Mesendoderm (in vitro differentiated cells): ENCODE results near the gene PLPP7.

Source experiments
- DNase-seq: peaks from one replicate; pipeline ENCODE4 v3.0.0; 2013
- H2AK5ac ChIP-seq: 2 replicates; pipeline ENCODE4 v1.6.1; 2013; ENCODE audit warnings: low read length, inconsistent platforms
- H2BK120ac ChIP-seq: 2 replicates; pipeline ENCODE4 v1.6.1; 2013; ENCODE audit warnings: low read depth, mild to moderate bottlenecking, low read length, moderate library complexity, mixed read lengths
- H2BK15ac ChIP-seq: replicated peaks from 2 replicates; pipeline ENCODE4 v1.6.1; 2013; ENCODE audit warnings: low read depth, mild to moderate bottlenecking, moderate library complexity
- H2BK5ac ChIP-seq: 2 replicates; pipeline ENCODE4 v1.6.1; 2013; ENCODE audit warnings: low read length, inconsistent platforms
- H3K18ac ChIP-seq: 2 replicates; pipeline ENCODE4 v1.6.1; 2013; ENCODE audit warnings: mild to moderate bottlenecking, low read length, mixed read lengths
- H3K23ac ChIP-seq: one replicate; pipeline ENCODE4 v1.6.1; 2013; ENCODE audit warnings: low read length
- H3K27ac ChIP-seq: 2 replicates; pipeline ENCODE4 v1.5.1; 2013; ENCODE audit warnings: low read depth, mild to moderate bottlenecking, inconsistent platforms, low read length, moderate library complexity
- H3K27me3 ChIP-seq: 2 replicates; pipeline ENCODE4 v1.6.1; 2013; ENCODE audit warnings: low read length, control low read depth, mild to moderate bottlenecking, inconsistent platforms; ENCODE audit not compliant: insufficient read depth, poor library complexity
- H3K36me3 ChIP-seq: 2 replicates; pipeline ENCODE4 v1.6.1; 2013; ENCODE audit warnings: low read length, inconsistent platforms; ENCODE audit not compliant: control insufficient read depth, insufficient read depth
- H3K4ac ChIP-seq: one replicate; pipeline ENCODE4 v1.6.1; 2013; ENCODE audit warnings: low read depth, mild to moderate bottlenecking, low read length, moderate library complexity
- H3K4me1 ChIP-seq: 2 replicates; pipeline ENCODE4 v1.6.1; 2013; ENCODE audit warnings: low read depth, low read length, inconsistent platforms; ENCODE audit not compliant: control insufficient read depth
- H3K4me2 ChIP-seq: 2 replicates; pipeline ENCODE4 v1.6.1; 2013; ENCODE audit warnings: low read length
- H3K4me3 ChIP-seq: 2 replicates; pipeline ENCODE4 v1.5.1; 2013; ENCODE audit warnings: mild to moderate bottlenecking, low read length
- H3K56ac ChIP-seq: one replicate; pipeline ENCODE4 v1.6.1; 2013; ENCODE audit warnings: low read length
- H3K79me1 ChIP-seq: 2 replicates; pipeline ENCODE4 v1.6.1; 2013; ENCODE audit warnings: low read length, inconsistent platforms
- H3K79me2 ChIP-seq: 2 replicates; pipeline ENCODE4 v1.6.1; 2013; ENCODE audit warnings: mild to moderate bottlenecking, low read length; ENCODE audit not compliant: control insufficient read depth, insufficient read depth
- H3K9ac ChIP-seq: 2 replicates; pipeline ENCODE4 v1.6.1; 2013; ENCODE audit warnings: low read length, inconsistent platforms
- H4K5ac ChIP-seq: one replicate; pipeline ENCODE4 v1.6.1; 2013; ENCODE audit warnings: low read length
- H4K8ac ChIP-seq: one replicate; pipeline ENCODE4 v1.6.1; 2013; ENCODE audit warnings: low read depth, mild to moderate bottlenecking, control low read depth, low read length, moderate library complexity
- WGBS: extraction: QIAGEN DNeasy Blood & Tissue Kit; methylation state at CpG from one replicate; pipeline ENCODE4 v1.1.7; 2013; ENCODE audit warnings: low lambda C conversion rate, missing lambda C conversion rate; ENCODE audit not compliant: insufficient coverage; ENCODE audit errors: extremely low coverage; 5-methylcytosine and 5-hydroxymethylcytosine counted together

PLPP7 gene

DNA sequence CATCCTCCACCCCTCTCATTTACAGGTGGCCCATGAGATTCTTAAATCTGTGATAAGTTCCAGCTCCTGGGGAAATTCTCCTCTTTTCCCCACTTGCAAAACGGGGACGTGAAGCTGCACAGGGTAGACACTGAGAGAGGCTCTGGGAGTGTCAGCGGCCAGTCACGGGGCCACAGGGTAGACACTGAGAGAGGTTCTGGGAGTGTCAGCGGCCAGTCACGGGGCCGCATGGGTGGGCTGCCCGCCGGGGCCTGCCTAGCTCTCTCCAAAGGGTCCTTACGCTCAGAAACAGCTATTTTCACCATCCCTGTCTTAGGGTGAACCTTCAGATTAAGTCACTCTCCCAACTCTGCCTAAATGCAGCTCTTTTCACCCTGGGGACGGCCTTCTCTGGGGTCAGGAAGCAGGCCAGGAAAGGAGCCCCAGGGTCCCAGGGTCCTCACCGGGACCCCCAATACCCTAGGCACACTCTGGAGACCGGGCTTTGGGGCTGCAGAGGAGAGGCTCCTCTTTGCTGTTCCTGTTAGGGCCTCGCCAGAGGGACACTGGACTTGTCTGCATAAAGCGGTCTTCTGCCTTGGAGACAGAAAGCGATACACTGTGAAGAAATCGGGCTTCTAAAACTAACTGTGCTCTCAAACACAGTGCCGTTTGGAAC, 14.7 kb upstream of the PLPP7 start:
- no peak for DNase-seq
- peak overlapping the region; percentile 42 for H3K56ac ChIP-seq
- H3K4me1 ChIP-seq: no peaks in the 10 kb centered on the region

DNA sequence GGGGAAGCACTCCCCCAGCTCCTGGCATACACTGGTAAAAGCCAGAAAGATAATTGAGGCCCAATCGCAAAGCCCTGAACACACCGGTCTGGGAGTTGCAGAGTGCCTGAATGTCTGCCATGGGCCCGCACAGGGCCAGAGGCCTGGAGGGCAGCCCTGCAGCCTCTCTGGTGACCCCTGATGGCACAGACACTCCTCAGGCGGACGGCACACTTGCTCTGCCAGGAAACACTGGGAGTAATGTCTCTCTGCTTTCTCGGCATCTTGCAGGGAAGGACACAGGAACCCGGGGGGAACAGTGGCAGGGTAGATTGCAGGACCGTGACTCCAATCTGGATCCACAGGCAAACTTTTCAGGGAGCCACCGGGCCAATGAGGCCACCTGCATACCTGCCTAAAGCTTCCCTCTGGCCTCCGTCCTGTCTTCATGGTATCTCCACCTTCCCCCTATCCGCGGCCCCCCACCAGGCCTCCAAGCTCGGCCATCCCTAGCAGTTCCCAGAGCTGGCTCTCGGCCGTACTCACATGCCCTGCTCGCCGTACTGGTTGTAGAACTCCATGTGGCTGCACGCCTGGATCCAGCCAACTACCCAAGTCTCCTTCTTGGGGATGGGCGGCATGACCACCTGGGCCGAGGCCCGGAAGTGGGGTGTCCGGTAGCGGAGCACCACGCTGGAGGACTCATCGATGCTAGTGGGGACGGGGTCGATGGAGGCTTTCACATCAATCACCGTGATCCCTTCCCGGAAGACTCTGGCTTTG, 14.0 kb upstream of the PLPP7 start:
- H4K5ac ChIP-seq: no peak overlapping the region
- no CpG with 5 or more reads among the region's 29 CpGs for WGBS
- H3K27ac ChIP-seq: no peak overlapping the region
- H2BK120ac ChIP-seq: no peak overlapping the region
- H2BK5ac ChIP-seq: no peak overlapping the region
- peak overlapping the region; percentile 49 for H3K56ac ChIP-seq
- no peak overlapping the region for H3K4me2 ChIP-seq
- no peak overlapping the region for H3K23ac ChIP-seq
- H3K4ac ChIP-seq: no peak overlapping the region
- peaks cover 6% of the 10 kb centered on the region for H3K27me3 ChIP-seq
- no peak overlapping the region for H4K8ac ChIP-seq
- H3K18ac ChIP-seq: no peak overlapping the region
- H3K4me1 ChIP-seq: no peaks in the 10 kb centered on the region
- H3K79me2 ChIP-seq: no peaks in the 10 kb centered on the region
- H2AK5ac ChIP-seq: no peak overlapping the region
- no peak overlapping the region for H2BK15ac ChIP-seq
- no peaks in the 10 kb centered on the region for H3K36me3 ChIP-seq
- H3K79me1 ChIP-seq: no peaks in the 10 kb centered on the region
- no peak overlapping the region for H3K4me3 ChIP-seq
- no peak overlapping the region for H3K9ac ChIP-seq
- peak; percentile 52 for DNase-seq

More for the DNA sequence above, 14.7 kb upstream of the PLPP7 start:
- Histone ChIP-seq H3K9ac (no peak overlapping the region), H3K23ac (no peak overlapping the region), H3K4me2 (no peak overlapping the region), H2BK15ac (no peak overlapping the region), H4K8ac (no peak overlapping the region), H3K27me3 (peaks cover 6% of the 10 kb centered on the region), H2AK5ac (no peak overlapping the region), H3K36me3 (no peaks in the 10 kb centered on the region), H4K5ac (no peak overlapping the region), H3K27ac (no peak overlapping the region), H2BK5ac (no peak overlapping the region), H3K79me1 (no peaks in the 10 kb centered on the region), H2BK120ac (no peak overlapping the region), H3K79me2 (no peaks in the 10 kb centered on the region), H3K18ac (no peak overlapping the region), H3K4ac (no peak overlapping the region), H3K4me3 (no peak overlapping the region)
- WGBS: no CpG with 5 or more reads among the region's 18 CpGs

DNA sequence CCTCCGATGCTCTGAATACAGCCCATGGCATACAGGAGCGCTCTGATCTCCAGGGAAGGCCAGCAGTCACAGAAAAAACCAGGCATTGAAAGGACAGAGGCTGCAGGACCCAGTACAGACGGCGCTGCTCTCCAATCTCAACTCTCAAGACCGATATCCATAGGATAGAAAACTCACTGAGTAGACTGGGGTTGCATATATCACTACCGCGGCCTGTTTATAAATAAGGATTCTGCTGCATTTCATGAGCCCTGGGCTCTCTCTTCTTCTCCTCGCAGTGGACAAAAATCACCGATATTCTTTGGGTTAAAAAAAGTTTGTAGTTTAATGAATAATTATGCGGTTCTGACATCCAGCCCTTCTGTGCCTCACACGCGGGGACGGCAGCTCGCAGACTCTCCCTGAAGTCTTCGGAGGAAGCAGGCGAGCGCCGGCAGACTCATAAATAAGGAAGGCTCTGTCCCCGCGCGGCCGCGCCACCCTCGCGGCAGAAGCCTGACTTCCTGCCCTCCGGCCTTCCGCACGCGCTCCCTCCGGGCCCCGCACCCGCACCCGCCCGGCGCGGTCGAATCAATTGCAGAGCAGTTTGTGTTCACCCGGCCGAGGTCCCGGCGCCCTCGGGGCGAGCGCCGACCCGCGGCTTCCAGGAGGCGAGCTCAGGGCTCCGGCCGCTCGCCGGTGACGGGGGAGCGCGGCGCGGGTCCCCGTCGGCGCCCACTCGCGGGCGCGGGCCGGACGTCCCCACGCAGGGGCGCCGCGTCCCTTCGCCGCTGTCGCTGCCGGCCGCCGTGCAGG, 13.2 kb upstream of the PLPP7 start, which contains the start of gene FAM78A:
Gene FAM78A (minus strand): TSS at position 417 of the 795 bp plus-strand sequence. CDS start 331 bp downstream, at position 86.
- no peak within 1 kb of the TSS for H2BK15ac ChIP-seq
- no peak within 1 kb of the TSS for H2AK5ac ChIP-seq
- H3K4me3 ChIP-seq: no peak within 1 kb of the TSS
- H3K4me1 ChIP-seq: no peaks in the 10 kb centered on the region
- peak within 1 kb of the TSS; percentile 49 for H3K9ac ChIP-seq
- H3K4ac ChIP-seq: no peak within 1 kb of the TSS
- no peak for DNase-seq
- no peak within 1 kb of the TSS for H4K5ac ChIP-seq
- H3K4me2 ChIP-seq: peak within 1 kb of the TSS; percentile 52
- H3K23ac ChIP-seq: no peak within 1 kb of the TSS
- no CpG with 5 or more reads among the region's 76 CpGs for WGBS
- H3K27ac ChIP-seq: no peak within 1 kb of the TSS
- H3K36me3 ChIP-seq: no peaks in the 10 kb centered on the region
- no peak within 1 kb of the TSS for H2BK5ac ChIP-seq
- peak within 1 kb of the TSS; percentile 49 for H3K56ac ChIP-seq
- H3K79me2 ChIP-seq: no peaks in the 10 kb centered on the region
- H3K27me3 ChIP-seq: peaks cover 6% of the 10 kb centered on the region
- H4K8ac ChIP-seq: no peak within 1 kb of the TSS
- no peak within 1 kb of the TSS for H3K18ac ChIP-seq
- no peak within 1 kb of the TSS for H2BK120ac ChIP-seq
- H3K79me1 ChIP-seq: no peaks in the 10 kb centered on the region

DNA sequence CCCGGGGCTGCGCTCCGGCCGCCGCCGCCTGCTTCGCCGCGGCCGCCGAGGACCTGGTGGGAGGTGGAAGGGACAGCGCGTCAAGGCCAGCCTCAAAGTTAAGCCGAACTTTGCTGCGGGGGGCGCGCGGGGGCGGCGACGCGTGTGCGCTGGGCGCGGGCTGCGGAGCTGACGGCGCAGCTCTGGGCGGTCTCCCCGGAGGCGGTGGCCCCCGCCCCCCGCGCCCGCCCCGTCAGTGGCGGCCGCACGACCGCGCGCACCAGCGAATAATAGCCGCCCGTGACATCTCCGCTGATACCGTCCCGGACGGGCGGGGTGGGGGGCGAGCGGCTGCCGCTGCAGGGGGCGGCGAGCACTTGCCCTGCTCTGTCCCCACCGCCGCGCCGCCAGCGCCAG, 12.6 kb upstream of the PLPP7 start:
- Histone ChIP-seq H3K9ac (peak overlapping the region; percentile 49), H3K36me3 (no peaks in the 10 kb centered on the region), H3K23ac (no peak overlapping the region), H4K5ac (no peak overlapping the region), H2BK15ac (no peak overlapping the region), H2BK120ac (no peak overlapping the region), H3K27ac (no peak overlapping the region), H2BK5ac (no peak overlapping the region), H3K4ac (no peak overlapping the region), H3K56ac (peak overlapping the region; percentile 49), H3K4me2 (peak overlapping the region; percentile 52), H2AK5ac (no peak overlapping the region), H3K4me1 (no peaks in the 10 kb centered on the region), H3K18ac (no peak overlapping the region), H3K79me2 (no peaks in the 10 kb centered on the region), H3K4me3 (no peak overlapping the region), H4K8ac (no peak overlapping the region), H3K79me1 (no peaks in the 10 kb centered on the region), H3K27me3 (peaks cover 6% of the 10 kb centered on the region)
- no CpG with 5 or more reads among the region's 60 CpGs for WGBS
- no peak for DNase-seq

DNA sequence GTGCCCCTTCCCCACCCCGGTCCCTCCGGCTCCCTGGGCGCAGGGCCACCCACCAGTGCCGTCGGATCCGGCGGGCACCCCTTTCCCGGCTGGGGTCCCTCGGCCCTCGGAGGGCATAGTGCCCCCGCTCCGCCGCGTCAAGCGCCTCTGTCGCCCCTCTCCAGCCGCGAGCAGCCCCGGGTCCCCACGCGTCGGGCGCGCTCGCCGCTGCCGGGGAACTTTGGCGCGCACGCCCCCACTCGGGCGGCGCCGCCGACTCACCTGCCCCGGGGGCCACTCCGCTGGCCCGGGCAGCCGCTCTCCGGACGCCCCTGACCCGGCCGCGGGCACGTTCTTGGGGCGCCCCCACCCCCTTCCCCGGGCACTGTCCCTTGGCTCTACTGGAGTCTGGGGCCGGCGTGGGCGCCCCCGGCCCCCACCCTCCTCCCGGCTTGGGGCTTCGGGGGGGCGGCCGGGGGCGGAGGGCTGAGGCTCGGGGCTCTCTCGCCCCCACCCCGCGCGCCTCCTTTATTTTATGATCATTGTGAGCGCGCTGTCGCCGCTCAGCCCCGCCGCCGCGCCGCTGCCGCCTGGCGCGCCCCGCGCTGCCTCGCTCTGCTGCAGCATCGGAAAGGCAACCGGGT, 12.1 kb upstream of the PLPP7 start:
- Histone ChIP-seq H4K8ac (no peak overlapping the region), H2BK5ac (no peak overlapping the region), H3K4me1 (no peaks in the 10 kb centered on the region), H4K5ac (no peak overlapping the region), H3K27ac (no peak overlapping the region), H3K27me3 (peaks cover 6% of the 10 kb centered on the region), H3K4ac (no peak overlapping the region), H2BK120ac (no peak overlapping the region), H3K79me1 (no peaks in the 10 kb centered on the region), H3K23ac (no peak overlapping the region), H3K4me2 (peak overlapping the region; percentile 48), H3K56ac (peak overlapping the region; percentile 54), H3K79me2 (no peaks in the 10 kb centered on the region), H3K9ac (peak overlapping the region; percentile 38), H2BK15ac (no peak overlapping the region), H2AK5ac (no peak overlapping the region), H3K4me3 (peak overlapping the region; percentile 7), H3K18ac (peak overlapping the region; percentile 9), H3K36me3 (no peaks in the 10 kb centered on the region)
- no CpG with 5 or more reads among the region's 78 CpGs for WGBS
- no peak for DNase-seq
